Measurements from ENCODE around the gene RNF5.
A peak's percentile ranks its signal among the peaks of the same experiment; 100 is the strongest.

Gene RNF5

GRCh38 chr6:32194825-32195651, 16.8 kb downstream of the RNF5 start:
- TF ChIP-seq MYC (IDR thresholded peaks at IDR 0.05; ENCODE audit: low read depth, low read length): no peak; the same call in 1 of the 2 replicates
- TF ChIP-seq POLR2A (IDR thresholded peaks at IDR 0.05; ENCODE audit: extremely low read depth, insufficient read length): peak; percentile 69
- TF ChIP-seq MAX (IDR thresholded peaks at IDR 0.05; ENCODE audit: low read depth, low read length): no peak
- TF ChIP-seq CTCF (IDR thresholded peaks at IDR 0.05; ENCODE audit: low read depth, low read length): peak; percentile 53
- peak overlapping the region; percentile 68 for H3K4me3 ChIP-seq (ENCODE audit: low read depth, low read length)
- DNase-seq (ENCODE audit: low read depth): peak; percentile 76

GRCh38 chr6:32195652-32195901, 17.4 kb downstream of the RNF5 start:
- peak; percentile 100 for DNase-seq (ENCODE audit: low read depth)
- no peak overlapping the region for H3K4me3 ChIP-seq (ENCODE audit: low read depth, low read length)
- TF ChIP-seq CTCF (IDR thresholded peaks at IDR 0.05; ENCODE audit: low read depth, low read length) (no peak), POLR2A (IDR thresholded peaks at IDR 0.05; ENCODE audit: extremely low read depth, insufficient read length) (no peak), MAX (IDR thresholded peaks at IDR 0.05; ENCODE audit: low read depth, low read length) (no peak), MYC (IDR thresholded peaks at IDR 0.05; ENCODE audit: low read depth, low read length) (no peak)

GRCh38 chr6:32195902-32196681, 17.9 kb downstream of the RNF5 start:
- peak overlapping the region; percentile 89 for H3K4me3 ChIP-seq (ENCODE audit: low read depth, low read length)
- DNase-seq (ENCODE audit: low read depth): peak; percentile 91
- TF ChIP-seq MAX (IDR thresholded peaks at IDR 0.05; ENCODE audit: low read depth, low read length) (peak; percentile 90), POLR2A (IDR thresholded peaks at IDR 0.05; ENCODE audit: extremely low read depth, insufficient read length) (peak; percentile 89), CTCF (IDR thresholded peaks at IDR 0.05; ENCODE audit: low read depth, low read length) (no peak), MYC (IDR thresholded peaks at IDR 0.05; ENCODE audit: low read depth, low read length) (peak; percentile 95)

GRCh38 chr6:32196682-32197616, 18.7 kb downstream of the RNF5 start:
- no peak for TF ChIP-seq MAX (IDR thresholded peaks at IDR 0.05; ENCODE audit: low read depth, low read length)
- TF ChIP-seq MYC (IDR thresholded peaks at IDR 0.05; ENCODE audit: low read depth, low read length): no peak
- TF ChIP-seq CTCF (IDR thresholded peaks at IDR 0.05; ENCODE audit: low read depth, low read length): no peak
- no peak for TF ChIP-seq POLR2A (IDR thresholded peaks at IDR 0.05; ENCODE audit: extremely low read depth, insufficient read length)
- DNase-seq (ENCODE audit: low read depth): no peak
- peak overlapping the region; percentile 89 for H3K4me3 ChIP-seq (ENCODE audit: low read depth, low read length)

GRCh38 chr6:32198345-32198696, 20.1 kb downstream of the RNF5 start:
- H3K4me3 ChIP-seq (ENCODE audit: low read depth, low read length): no peak overlapping the region
- no peak for DNase-seq (ENCODE audit: low read depth)
- TF ChIP-seq MAX (IDR thresholded peaks at IDR 0.05; ENCODE audit: low read depth, low read length) (no peak), POLR2A (IDR thresholded peaks at IDR 0.05; ENCODE audit: extremely low read depth, insufficient read length) (no peak), CTCF (IDR thresholded peaks at IDR 0.05; ENCODE audit: low read depth, low read length) (no peak), MYC (IDR thresholded peaks at IDR 0.05; ENCODE audit: low read depth, low read length) (no peak)
